ENCODE data around the gene SBSN. TPM values are rescaled to one million over a fixed set of nuclear protein-coding genes. Genes with fewer than 3 reads are reported as not detected.

SBSN gene
- total and polyA plus RNA-seq, 2 donors: 1.5 to 56.1 TPM

DNA sequence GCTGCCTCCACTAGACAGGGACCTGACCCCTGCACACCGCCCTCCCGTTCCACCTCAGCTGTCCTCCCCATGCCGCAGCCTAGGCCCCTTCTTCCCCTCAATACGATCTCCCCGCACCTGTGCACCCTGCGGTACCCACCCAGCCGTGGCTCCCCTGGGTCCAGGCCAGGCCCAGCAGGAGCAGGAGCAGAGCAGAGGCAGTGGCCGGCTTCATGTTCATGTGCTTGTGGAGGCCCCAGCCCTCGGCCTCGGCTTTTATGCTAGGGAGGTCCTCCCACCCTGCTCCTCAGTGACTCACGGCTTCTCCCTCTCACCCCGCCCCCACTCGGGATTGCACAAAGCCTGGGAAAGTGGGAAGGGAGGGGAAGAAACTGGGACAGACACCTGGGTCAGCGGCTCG is 26.4 kb downstream of the SBSN start:
- Histone ChIP-seq H3K27me3 (ENCODE audit: control insufficient read depth in 2 of 2, insufficient read depth in 1 of 2, low read length in 1 of 2) (peaks cover 0 to 23% of the 10 kb centered on the region in 2 donors), H3K36me3 (ENCODE audit: control insufficient read depth in 2 of 2, insufficient read depth in 2 of 2, low read length in 1 of 2) (no peaks in the 10 kb centered on the region), H3K27ac (ENCODE audit: low read depth in 1 of 2, low read length in 1 of 2) (no peak overlapping the region), H3K9me3 (ENCODE audit: control insufficient read depth in 2 of 2, insufficient read depth in 1 of 2, low read length in 1 of 2) (no peaks in the 10 kb centered on the region), H3K4me3 (ENCODE audit: low read length in 2 of 2) (no peak overlapping the region), H3K4me1 (ENCODE audit: control insufficient read depth in 2 of 2, insufficient read depth in 2 of 2, low read length in 2 of 2) (no peaks in the 10 kb centered on the region)
- 95% methylated on average over 15 of the region's 15 CpGs for WGBS
- no peak for DNase-seq (ENCODE audit: low read depth in 6 of 9, low spot score in 9 of 9)

DNA sequence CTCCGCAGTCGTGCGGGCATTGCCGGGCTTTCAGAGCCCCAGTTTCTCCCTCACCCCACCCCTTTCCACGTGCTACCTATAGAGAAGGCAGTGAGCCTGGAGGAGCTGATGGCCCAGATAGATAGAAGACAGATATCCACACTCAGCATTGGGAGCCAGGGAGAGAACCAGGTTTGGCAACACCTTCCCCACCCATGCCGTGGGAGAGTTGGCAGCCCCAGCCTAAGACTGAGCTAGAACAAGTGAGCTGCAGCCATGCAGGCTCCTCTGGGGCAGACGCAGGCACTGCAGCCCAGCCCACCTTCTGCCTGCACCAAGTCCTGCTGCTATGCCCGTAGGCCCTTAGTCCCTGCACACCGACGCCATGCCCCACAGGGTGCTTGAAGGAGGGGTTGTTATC is 27.5 kb downstream of the SBSN start:
- H3K36me3 ChIP-seq (ENCODE audit: control insufficient read depth in 2 of 2, insufficient read depth in 2 of 2, low read length in 1 of 2): no peaks in the 10 kb centered on the region
- no peaks in the 10 kb centered on the region for H3K4me1 ChIP-seq (ENCODE audit: control insufficient read depth in 2 of 2, insufficient read depth in 2 of 2, low read length in 2 of 2)
- H3K9me3 ChIP-seq (ENCODE audit: control insufficient read depth in 2 of 2, insufficient read depth in 1 of 2, low read length in 1 of 2): no peaks in the 10 kb centered on the region
- no peak overlapping the region for H3K4me3 ChIP-seq (ENCODE audit: low read length in 2 of 2)
- no peak overlapping the region for H3K27ac ChIP-seq (ENCODE audit: low read depth in 1 of 2, low read length in 1 of 2)
- H3K27me3 ChIP-seq (ENCODE audit: control insufficient read depth in 2 of 2, insufficient read depth in 1 of 2, low read length in 1 of 2): peaks cover 0 to 15% of the 10 kb centered on the region in 2 donors
- no peak for DNase-seq (ENCODE audit: low read depth in 6 of 9, low spot score in 9 of 9)
- WGBS: 99% methylated on average over 10 of the region's 10 CpGs

DNA sequence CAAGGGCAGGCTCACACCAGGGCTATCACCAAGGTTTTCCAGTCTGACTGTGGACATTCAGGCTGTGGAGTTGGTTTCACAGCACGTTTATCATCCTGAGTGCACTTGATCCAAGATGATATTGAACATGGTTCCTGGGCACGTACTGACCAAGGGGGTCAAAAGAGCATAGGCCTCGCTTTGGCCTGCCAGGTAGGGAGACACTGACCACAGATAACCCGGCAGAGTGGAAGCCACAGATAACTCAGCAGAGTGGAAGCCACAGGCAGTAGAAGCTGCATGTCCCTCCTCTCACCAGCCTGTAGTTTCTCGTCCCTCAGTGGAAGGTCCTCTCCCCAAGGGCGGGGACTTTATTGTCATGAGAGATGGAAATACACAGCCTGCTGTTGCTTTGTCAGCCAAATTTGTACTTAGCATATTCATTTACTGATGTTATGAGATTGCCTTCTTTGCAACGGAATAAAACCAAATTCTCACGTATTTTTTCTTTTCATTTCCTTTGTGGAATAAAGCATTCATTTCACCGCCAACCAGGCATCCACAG is 29.1 kb downstream of the SBSN start:
- no peak for DNase-seq (ENCODE audit: low read depth in 6 of 9, low spot score in 9 of 9)
- Histone ChIP-seq H3K27me3 (ENCODE audit: control insufficient read depth in 2 of 2, insufficient read depth in 1 of 2, low read length in 1 of 2) (peaks cover 0 to 12% of the 10 kb centered on the region in 2 donors), H3K36me3 (ENCODE audit: control insufficient read depth in 2 of 2, insufficient read depth in 2 of 2, low read length in 1 of 2) (no peaks in the 10 kb centered on the region), H3K4me3 (ENCODE audit: low read length in 2 of 2) (no peak overlapping the region), H3K4me1 (ENCODE audit: control insufficient read depth in 2 of 2, insufficient read depth in 2 of 2, low read length in 2 of 2) (no peaks in the 10 kb centered on the region), H3K27ac (ENCODE audit: low read depth in 1 of 2, low read length in 1 of 2) (no peak overlapping the region), H3K9me3 (ENCODE audit: control insufficient read depth in 2 of 2, insufficient read depth in 1 of 2, low read length in 1 of 2) (no peaks in the 10 kb centered on the region)
- 89% methylated on average over 9 of the region's 9 CpGs for WGBS

DNA sequence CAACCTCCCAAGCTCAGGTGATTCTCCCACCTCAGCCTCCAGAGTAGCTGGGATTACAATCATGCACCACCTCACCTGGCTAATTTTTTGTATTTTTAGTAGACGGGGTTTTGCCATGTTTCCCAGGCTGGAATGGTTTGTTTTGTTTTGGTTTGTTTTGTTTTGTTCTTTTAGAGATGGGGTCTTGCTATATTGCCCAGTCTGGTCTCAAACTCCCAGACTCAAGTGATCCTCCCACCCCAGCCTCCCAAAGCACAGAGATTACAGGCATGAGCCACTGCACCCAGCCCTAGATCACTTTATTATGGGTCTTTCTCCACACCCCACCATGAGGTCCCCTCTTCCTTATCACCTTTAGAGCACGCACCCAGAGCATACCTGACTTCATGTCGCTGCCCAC is 29.9 kb downstream of the SBSN start:
- Histone ChIP-seq H3K9me3 (ENCODE audit: control insufficient read depth in 2 of 2, insufficient read depth in 1 of 2, low read length in 1 of 2) (no peaks in the 10 kb centered on the region), H3K36me3 (ENCODE audit: control insufficient read depth in 2 of 2, insufficient read depth in 2 of 2, low read length in 1 of 2) (no peaks in the 10 kb centered on the region), H3K4me1 (ENCODE audit: control insufficient read depth in 2 of 2, insufficient read depth in 2 of 2, low read length in 2 of 2) (no peaks in the 10 kb centered on the region), H3K4me3 (ENCODE audit: low read length in 2 of 2) (no peak overlapping the region), H3K27ac (ENCODE audit: low read depth in 1 of 2, low read length in 1 of 2) (no peak overlapping the region), H3K27me3 (ENCODE audit: control insufficient read depth in 2 of 2, insufficient read depth in 1 of 2, low read length in 1 of 2) (peaks cover 0 to 13% of the 10 kb centered on the region in 2 donors)
- 95% methylated on average over 3 of the region's 3 CpGs for WGBS
- DNase-seq (ENCODE audit: low read depth in 6 of 9, low spot score in 9 of 9): no peak

DNA sequence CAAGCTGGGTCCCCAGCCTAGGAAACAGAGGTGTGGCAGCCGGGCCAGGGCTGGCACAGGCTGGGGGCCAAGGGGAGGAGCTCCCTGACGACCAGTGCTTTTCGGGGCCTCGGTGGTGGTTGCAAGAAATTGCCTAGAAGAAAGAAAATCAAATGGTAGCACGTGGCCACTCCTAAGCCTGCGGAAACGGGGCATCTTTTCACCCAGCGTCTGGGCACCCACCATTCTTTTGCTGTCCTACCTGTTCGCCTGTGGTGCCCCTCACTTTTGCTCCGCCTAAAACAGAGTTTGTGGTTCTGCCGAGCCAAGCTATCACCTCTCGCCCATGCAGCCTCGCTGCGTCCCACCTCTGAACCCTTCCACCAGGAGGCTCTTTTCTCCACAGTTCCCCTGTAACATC is 30.7 kb downstream of the SBSN start:
- WGBS: 95% methylated on average over 14 of the region's 14 CpGs
- Histone ChIP-seq H3K4me1 (ENCODE audit: control insufficient read depth in 2 of 2, insufficient read depth in 2 of 2, low read length in 2 of 2) (no peaks in the 10 kb centered on the region), H3K27ac (ENCODE audit: low read depth in 1 of 2, low read length in 1 of 2) (no peak overlapping the region), H3K9me3 (ENCODE audit: control insufficient read depth in 2 of 2, insufficient read depth in 1 of 2, low read length in 1 of 2) (no peaks in the 10 kb centered on the region), H3K4me3 (ENCODE audit: low read length in 2 of 2) (no peak overlapping the region), H3K27me3 (ENCODE audit: control insufficient read depth in 2 of 2, insufficient read depth in 1 of 2, low read length in 1 of 2) (peaks cover 0 to 11% of the 10 kb centered on the region in 2 donors), H3K36me3 (ENCODE audit: control insufficient read depth in 2 of 2, insufficient read depth in 2 of 2, low read length in 1 of 2) (no peaks in the 10 kb centered on the region)
- no peak for DNase-seq (ENCODE audit: low read depth in 6 of 9, low spot score in 9 of 9)

DNA sequence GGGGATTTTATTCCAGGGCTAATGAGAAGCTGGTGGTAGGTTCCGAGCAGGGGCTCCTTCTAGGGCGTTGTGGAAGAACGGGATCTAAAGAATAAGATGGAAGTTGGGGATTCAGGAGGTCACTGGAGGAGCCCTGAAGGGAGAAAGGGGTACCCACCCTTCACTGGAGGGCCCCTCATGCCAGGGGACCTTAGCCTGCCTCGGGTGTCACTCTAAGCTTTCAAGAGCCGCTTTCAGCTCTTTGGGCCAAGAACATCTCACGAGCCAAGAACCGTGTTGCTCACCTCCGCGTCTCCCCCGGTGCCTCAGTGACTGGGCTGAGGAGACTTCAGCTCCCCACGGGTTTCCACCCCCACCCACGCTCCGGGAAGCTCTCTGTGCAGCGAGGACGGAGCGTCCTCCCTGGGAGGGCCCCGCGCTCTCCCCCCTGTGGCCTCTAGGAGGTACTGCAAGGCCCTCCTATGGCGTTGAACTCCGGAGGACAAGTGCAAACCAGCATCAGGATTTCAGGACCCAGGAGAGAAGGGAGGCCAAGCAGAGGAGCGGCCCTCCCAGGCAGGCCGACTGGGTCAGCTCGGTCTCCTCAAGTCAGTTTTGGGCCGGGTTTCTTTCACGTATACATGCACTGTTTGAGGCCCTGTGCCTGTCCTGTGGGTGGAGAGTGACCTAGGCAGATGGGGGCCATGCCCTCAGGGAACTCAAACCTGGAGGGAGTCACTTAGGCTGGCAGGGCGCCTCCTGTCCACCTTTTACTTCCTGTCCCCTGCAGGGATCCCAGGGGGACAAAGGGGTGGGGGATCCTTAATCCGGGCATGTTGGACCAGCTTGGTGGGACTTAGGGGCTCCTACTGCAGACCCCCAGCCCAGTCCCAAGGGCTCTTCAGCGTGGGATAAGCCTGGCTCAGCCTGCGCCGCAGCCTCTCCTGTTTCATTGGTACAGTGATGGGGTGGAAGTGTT is 32.7 kb downstream of the SBSN start:
- Histone ChIP-seq H3K27ac (ENCODE audit: low read depth in 1 of 2, low read length in 1 of 2) (no peak overlapping the region), H3K4me3 (ENCODE audit: low read length in 2 of 2) (no peak overlapping the region), H3K36me3 (ENCODE audit: control insufficient read depth in 2 of 2, insufficient read depth in 2 of 2, low read length in 1 of 2) (no peaks in the 10 kb centered on the region), H3K27me3 (ENCODE audit: control insufficient read depth in 2 of 2, insufficient read depth in 1 of 2, low read length in 1 of 2) (peaks cover 0 to 14% of the 10 kb centered on the region in 2 donors), H3K4me1 (ENCODE audit: control insufficient read depth in 2 of 2, insufficient read depth in 2 of 2, low read length in 2 of 2) (no peaks in the 10 kb centered on the region), H3K9me3 (ENCODE audit: control insufficient read depth in 2 of 2, insufficient read depth in 1 of 2, low read length in 1 of 2) (no peaks in the 10 kb centered on the region)
- DNase-seq (ENCODE audit: low read depth in 6 of 9, low spot score in 9 of 9): peak in 8 of 9 donors; percentile 11 to 64 (median 30)
- 35% methylated on average over 30 of the region's 30 CpGs for WGBS

DNA sequence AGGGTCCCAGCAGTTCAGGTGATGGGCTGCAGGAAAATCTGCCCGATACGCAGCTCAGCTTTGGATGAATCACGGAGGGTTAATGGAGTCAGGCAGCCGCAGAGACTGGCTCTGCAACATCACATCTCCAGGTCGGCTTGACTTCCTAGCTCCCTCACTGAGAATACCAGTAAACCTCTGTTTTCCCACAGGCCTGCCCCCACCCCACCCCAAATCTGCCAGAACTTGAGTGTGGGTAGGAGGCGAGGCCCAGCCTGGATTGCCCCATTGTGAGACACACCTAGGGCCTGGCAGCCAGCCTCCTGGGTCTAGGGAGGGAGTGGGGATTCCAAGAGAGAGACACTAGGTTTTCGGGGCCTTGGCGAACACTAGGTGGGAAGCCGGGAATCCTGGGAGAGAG is 34.1 kb downstream of the SBSN start:
- Histone ChIP-seq H3K4me1 (ENCODE audit: control insufficient read depth in 2 of 2, insufficient read depth in 2 of 2, low read length in 2 of 2) (no peaks in the 10 kb centered on the region), H3K27ac (ENCODE audit: low read depth in 1 of 2, low read length in 1 of 2) (no peak overlapping the region), H3K4me3 (ENCODE audit: low read length in 2 of 2) (no peak overlapping the region), H3K27me3 (ENCODE audit: control insufficient read depth in 2 of 2, insufficient read depth in 1 of 2, low read length in 1 of 2) (peaks cover 0 to 23% of the 10 kb centered on the region in 2 donors), H3K36me3 (ENCODE audit: control insufficient read depth in 2 of 2, insufficient read depth in 2 of 2, low read length in 1 of 2) (no peaks in the 10 kb centered on the region), H3K9me3 (ENCODE audit: control insufficient read depth in 2 of 2, insufficient read depth in 1 of 2, low read length in 1 of 2) (no peaks in the 10 kb centered on the region)
- WGBS: 95% methylated on average over 9 of the region's 9 CpGs
- no peak for DNase-seq (ENCODE audit: low read depth in 6 of 9, low spot score in 9 of 9)

DNA sequence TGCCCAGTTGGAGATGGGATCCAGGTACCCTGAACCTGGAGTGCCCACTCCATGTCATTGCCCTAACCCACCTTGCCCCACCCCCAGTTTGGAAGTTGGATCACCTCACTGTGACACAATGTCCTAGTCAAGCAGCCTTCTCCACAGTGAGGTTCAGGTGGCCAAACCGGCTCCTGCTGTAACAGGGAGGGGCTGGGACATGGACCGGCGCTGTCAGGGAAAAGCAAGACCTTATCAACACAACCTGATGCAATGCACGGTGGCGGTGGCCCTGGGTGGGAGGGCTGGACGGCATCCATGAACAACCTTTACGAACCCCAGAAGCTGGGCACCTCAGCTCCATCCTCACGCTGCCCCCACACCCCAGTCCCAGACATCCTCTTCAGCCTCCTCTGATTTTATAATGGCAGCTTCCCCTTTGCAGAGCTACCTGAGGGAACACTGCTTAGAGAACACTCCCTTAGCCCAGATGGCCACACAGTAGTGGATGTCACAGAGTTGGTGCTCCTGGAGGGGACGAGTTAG is 36.2 kb downstream of the SBSN start:
- no peak overlapping the region for H3K27ac ChIP-seq (ENCODE audit: low read depth in 1 of 2, low read length in 1 of 2)
- DNase-seq (ENCODE audit: low read depth in 6 of 9, low spot score in 9 of 9): no peak
- no peak overlapping the region for H3K4me3 ChIP-seq (ENCODE audit: low read length in 2 of 2)
- WGBS: 94% methylated on average over 9 of the region's 9 CpGs
- H3K36me3 ChIP-seq (ENCODE audit: control insufficient read depth in 2 of 2, insufficient read depth in 2 of 2, low read length in 1 of 2): no peaks in the 10 kb centered on the region
- no peaks in the 10 kb centered on the region for H3K4me1 ChIP-seq (ENCODE audit: control insufficient read depth in 2 of 2, insufficient read depth in 2 of 2, low read length in 2 of 2)
- peaks cover 0 to 31% of the 10 kb centered on the region in 2 donors for H3K27me3 ChIP-seq (ENCODE audit: control insufficient read depth in 2 of 2, insufficient read depth in 1 of 2, low read length in 1 of 2)
- H3K9me3 ChIP-seq (ENCODE audit: control insufficient read depth in 2 of 2, insufficient read depth in 1 of 2, low read length in 1 of 2): no peaks in the 10 kb centered on the region

DNA sequence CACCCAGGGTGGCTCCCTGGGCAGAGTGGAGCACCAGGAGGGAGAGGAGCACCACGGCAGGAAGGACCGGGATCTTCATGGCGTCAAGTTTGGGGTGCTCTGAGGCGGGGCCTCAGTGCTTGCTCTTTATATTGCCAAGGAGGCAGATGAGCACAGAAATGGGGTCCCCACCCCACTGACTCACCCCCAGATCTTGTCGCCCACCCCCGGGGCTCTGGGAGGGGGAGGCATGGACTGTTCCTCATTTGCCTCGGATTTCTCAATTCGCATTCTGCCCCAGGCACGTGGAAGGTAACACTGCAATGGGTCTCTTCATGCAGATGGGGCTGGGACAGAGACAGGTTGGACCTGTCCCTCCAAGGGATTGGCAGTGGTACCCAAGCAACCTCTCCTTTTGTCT is 37.7 kb downstream of the SBSN start, which contains the start of gene KRTDAP:
Gene KRTDAP (minus strand): TSS at position 101 of the 400 bp plus-strand sequence. CDS start 22 bp downstream, at position 79.
- no peak within 1 kb of the TSS for H3K4me3 ChIP-seq (ENCODE audit: low read length in 2 of 2)
- peaks cover 0 to 31% of the 10 kb centered on the region in 2 donors for H3K27me3 ChIP-seq (ENCODE audit: control insufficient read depth in 2 of 2, insufficient read depth in 1 of 2, low read length in 1 of 2)
- no peak within 1 kb of the TSS for H3K27ac ChIP-seq (ENCODE audit: low read depth in 1 of 2, low read length in 1 of 2)
- H3K4me1 ChIP-seq (ENCODE audit: control insufficient read depth in 2 of 2, insufficient read depth in 2 of 2, low read length in 2 of 2): no peaks in the 10 kb centered on the region
- 91% methylated on average over 9 of the region's 9 CpGs for WGBS
- H3K36me3 ChIP-seq (ENCODE audit: control insufficient read depth in 2 of 2, insufficient read depth in 2 of 2, low read length in 1 of 2): no peaks in the 10 kb centered on the region
- no peak for DNase-seq (ENCODE audit: low read depth in 6 of 9, low spot score in 9 of 9)
- H3K9me3 ChIP-seq (ENCODE audit: control insufficient read depth in 2 of 2, insufficient read depth in 1 of 2, low read length in 1 of 2): no peaks in the 10 kb centered on the region

Measured in thymus (tissue), 11 donors.